Measurements from ENCODE around the gene PRRC2A.

PRRC2A gene

GRCh38 chr6:31659649-31660380 lies 39.3 kb downstream of the PRRC2A start:
- TF ChIP-seq CTCF (conservative IDR thresholded peaks at IDR 0.05; ENCODE audit: low read depth, low read length), result no peak
- DNase-seq (ENCODE audit: low read depth), result no peak
- H3K4me3 ChIP-seq (ENCODE audit: low read length), result peak overlapping the region; percentile 91

GRCh38 chr6:31660381-31661261 lies 40.1 kb downstream of the PRRC2A start, which contains the start of gene C6orf47:
TSS of gene C6orf47 (minus strand) at chr6:31660778. CDS start at chr6:31659947, 831 bp downstream.
- DNase-seq (ENCODE audit: low read depth), result no peak
- TF ChIP-seq CTCF (conservative IDR thresholded peaks at IDR 0.05; ENCODE audit: low read depth, low read length), result no peak
- H3K4me3 ChIP-seq (ENCODE audit: low read length), result peak within 1 kb of the TSS; percentile 91

GRCh38 chr6:31661262-31662123 lies 41.0 kb downstream of the PRRC2A start:
- TF ChIP-seq CTCF (conservative IDR thresholded peaks at IDR 0.05; ENCODE audit: low read depth, low read length), result no peak
- no peak for DNase-seq (ENCODE audit: low read depth)
- peak overlapping the region; percentile 91 for H3K4me3 ChIP-seq (ENCODE audit: low read length)

GRCh38 chr6:31662124-31662723 lies 41.7 kb downstream of the PRRC2A start:
- no peak for TF ChIP-seq CTCF (conservative IDR thresholded peaks at IDR 0.05; ENCODE audit: low read depth, low read length)
- H3K4me3 ChIP-seq (ENCODE audit: low read length), result no peak overlapping the region
- DNase-seq (ENCODE audit: low read depth), result no peak

- no peak for TF ChIP-seq CTCF (conservative IDR thresholded peaks at IDR 0.05; ENCODE audit: low read depth, low read length)
- H3K4me3 ChIP-seq (ENCODE audit: low read length), result peak overlapping the region; percentile 94
- DNase-seq (ENCODE audit: low read depth), result no peak
These were observed 42.8 kb downstream of the PRRC2A start for GRCh38 chr6:31663126-31663960.
